Measurements from ENCODE around the gene CLECL1.
A peak's percentile ranks its signal among the peaks of the same experiment; 100 is the strongest.

Gene CLECL1

GRCh38 chr12:9732921-9733461 is at the start of gene CLECL1:
CLECL1 (minus strand) TSS chr12:9733097.
- Mint-ChIP-seq H3K27me3 (no peaks in the 10 kb centered on the region), H3K4me3 (peak within 1 kb of the TSS; percentile 75), H3K36me3 (ENCODE audit: insufficient read depth) (peaks cover 1% of the 10 kb centered on the region), H3K27ac (ENCODE audit: low read depth) (peak within 1 kb of the TSS; percentile 74), H3K9me3 (no peaks in the 10 kb centered on the region), H3K4me1 (peaks cover 23% of the 10 kb centered on the region)
- no peak for DNase-seq (ENCODE audit: low spot score in 2 of 2)
- ATAC-seq (replicated peaks; ENCODE audit: extremely low read depth, poor library complexity, severe bottlenecking) = peak; percentile 24

GRCh38 chr12:9781360-9781759 is 48.5 kb upstream of the CLECL1 start:
- peaks cover 41% of the 10 kb centered on the region for H3K4me1 Mint-ChIP-seq
- ATAC-seq (replicated peaks; ENCODE audit: extremely low read depth, poor library complexity, severe bottlenecking) (no peak), DNase-seq (ENCODE audit: low spot score in 2 of 2) (no peak)
- no peak overlapping the region for H3K27ac Mint-ChIP-seq (ENCODE audit: low read depth)
- no peaks in the 10 kb centered on the region for H3K9me3 Mint-ChIP-seq
- H3K36me3 Mint-ChIP-seq (ENCODE audit: insufficient read depth) = no peaks in the 10 kb centered on the region
- no peaks in the 10 kb centered on the region for H3K27me3 Mint-ChIP-seq
- H3K4me3 Mint-ChIP-seq = no peak overlapping the region

GRCh38 chr12:9779209-9779608 is 46.3 kb upstream of the CLECL1 start:
- H3K36me3 Mint-ChIP-seq (ENCODE audit: insufficient read depth) = no peaks in the 10 kb centered on the region
- no peak for ATAC-seq (replicated peaks; ENCODE audit: extremely low read depth, poor library complexity, severe bottlenecking)
- no peaks in the 10 kb centered on the region for H3K27me3 Mint-ChIP-seq
- no peak for DNase-seq (ENCODE audit: low spot score in 2 of 2)
- no peaks in the 10 kb centered on the region for H3K9me3 Mint-ChIP-seq
- H3K4me3 Mint-ChIP-seq = no peak overlapping the region
- peak overlapping the region; percentile 13 for H3K27ac Mint-ChIP-seq (ENCODE audit: low read depth)
- peaks cover 62% of the 10 kb centered on the region for H3K4me1 Mint-ChIP-seq

GRCh38 chr12:9776781-9777180 is 43.9 kb upstream of the CLECL1 start:
- Mint-ChIP-seq H3K9me3 (peaks cover 5% of the 10 kb centered on the region), H3K27ac (ENCODE audit: low read depth) (no peak overlapping the region)
- ATAC-seq (replicated peaks; ENCODE audit: extremely low read depth, poor library complexity, severe bottlenecking) = no peak

GRCh38 chr12:9773216-9773877 is 40.5 kb upstream of the CLECL1 start:
- Mint-ChIP-seq H3K27ac (ENCODE audit: low read depth) (peak overlapping the region; percentile 48), H3K9me3 (peaks cover 7% of the 10 kb centered on the region), H3K4me1 (peaks cover 77% of the 10 kb centered on the region), H3K36me3 (ENCODE audit: insufficient read depth) (peaks cover 2% of the 10 kb centered on the region), H3K4me3 (peak overlapping the region; percentile 10), H3K27me3 (no peaks in the 10 kb centered on the region)
- peak; percentile 52 for ATAC-seq (replicated peaks; ENCODE audit: extremely low read depth, poor library complexity, severe bottlenecking)
- DNase-seq (ENCODE audit: low spot score in 2 of 2) = no peak

More at GRCh38 chr12:9776781-9777180, 43.9 kb upstream of the CLECL1 start:
- no peak for DNase-seq (ENCODE audit: low spot score in 2 of 2)
- Mint-ChIP-seq H3K4me1 (peaks cover 78% of the 10 kb centered on the region), H3K27me3 (no peaks in the 10 kb centered on the region), H3K36me3 (ENCODE audit: insufficient read depth) (peaks cover 2% of the 10 kb centered on the region), H3K4me3 (no peak overlapping the region)

- H3K36me3 Mint-ChIP-seq (ENCODE audit: insufficient read depth) = peaks cover 48% of the 10 kb centered on the region
- H3K4me3 Mint-ChIP-seq = no peak overlapping the region
- peaks cover 68% of the 10 kb centered on the region for H3K4me1 Mint-ChIP-seq
- DNase-seq (ENCODE audit: low spot score in 2 of 2) (no peak), ATAC-seq (replicated peaks; ENCODE audit: extremely low read depth, poor library complexity, severe bottlenecking) (no peak)
- no peaks in the 10 kb centered on the region for H3K27me3 Mint-ChIP-seq
- H3K27ac Mint-ChIP-seq (ENCODE audit: low read depth) = peak overlapping the region; percentile 96
- no peaks in the 10 kb centered on the region for H3K9me3 Mint-ChIP-seq
Measured at GRCh38 chr12:9763025-9763424, 30.1 kb upstream of the CLECL1 start.

GRCh38 chr12:9762369-9762768 is 29.5 kb upstream of the CLECL1 start:
- no peak for DNase-seq (ENCODE audit: low spot score in 2 of 2)
- peaks cover 55% of the 10 kb centered on the region for H3K36me3 Mint-ChIP-seq (ENCODE audit: insufficient read depth)
- no peak for ATAC-seq (replicated peaks; ENCODE audit: extremely low read depth, poor library complexity, severe bottlenecking)
- H3K27me3 Mint-ChIP-seq = no peaks in the 10 kb centered on the region
- peak overlapping the region; percentile 93 for H3K4me3 Mint-ChIP-seq
- H3K4me1 Mint-ChIP-seq = peaks cover 71% of the 10 kb centered on the region
- H3K27ac Mint-ChIP-seq (ENCODE audit: low read depth) = peak overlapping the region; percentile 96
- H3K9me3 Mint-ChIP-seq = no peaks in the 10 kb centered on the region

GRCh38 chr12:9761419-9761781 is 28.5 kb upstream of the CLECL1 start:
- Mint-ChIP-seq H3K27ac (ENCODE audit: low read depth) (peak overlapping the region; percentile 96), H3K27me3 (no peaks in the 10 kb centered on the region), H3K4me1 (peaks cover 75% of the 10 kb centered on the region), H3K4me3 (peak overlapping the region; percentile 93), H3K36me3 (ENCODE audit: insufficient read depth) (peaks cover 63% of the 10 kb centered on the region), H3K9me3 (no peaks in the 10 kb centered on the region)
- ATAC-seq (replicated peaks; ENCODE audit: extremely low read depth, poor library complexity, severe bottlenecking) (peak; percentile 37), DNase-seq (ENCODE audit: low spot score in 2 of 2) (peak in 1 of 2 donors; percentile 33)

GRCh38 chr12:9760699-9761418 is 28.0 kb upstream of the CLECL1 start, which contains the start of gene CD69:
CD69 (minus strand) TSS chr12:9760901; CDS start chr12:9760820, 81 bp downstream.
- peak within 1 kb of the TSS; percentile 96 for H3K27ac Mint-ChIP-seq (ENCODE audit: low read depth)
- no peaks in the 10 kb centered on the region for H3K9me3 Mint-ChIP-seq
- ATAC-seq (replicated peaks; ENCODE audit: extremely low read depth, poor library complexity, severe bottlenecking) (peak; percentile 67), DNase-seq (ENCODE audit: low spot score in 2 of 2) (peak; percentile 66 to 88)
- peak within 1 kb of the TSS; percentile 93 for H3K4me3 Mint-ChIP-seq
- H3K27me3 Mint-ChIP-seq = no peaks in the 10 kb centered on the region
- peaks cover 80% of the 10 kb centered on the region for H3K4me1 Mint-ChIP-seq
- peaks cover 67% of the 10 kb centered on the region for H3K36me3 Mint-ChIP-seq (ENCODE audit: insufficient read depth)

GRCh38 chr12:9760120-9760519 is 27.2 kb upstream of the CLECL1 start:
- Mint-ChIP-seq H3K27ac (ENCODE audit: low read depth) (peak overlapping the region; percentile 96), H3K4me1 (peaks cover 80% of the 10 kb centered on the region)

GRCh38 chr12:9759694-9760093 is 26.8 kb upstream of the CLECL1 start:
- H3K4me1 Mint-ChIP-seq = peaks cover 81% of the 10 kb centered on the region
- H3K27ac Mint-ChIP-seq (ENCODE audit: low read depth) = peak overlapping the region; percentile 96
- no peak for ATAC-seq (replicated peaks; ENCODE audit: extremely low read depth, poor library complexity, severe bottlenecking)
- no peaks in the 10 kb centered on the region for H3K27me3 Mint-ChIP-seq
- peak overlapping the region; percentile 93 for H3K4me3 Mint-ChIP-seq
- no peaks in the 10 kb centered on the region for H3K9me3 Mint-ChIP-seq
- DNase-seq (ENCODE audit: low spot score in 2 of 2) = no peak
- peaks cover 70% of the 10 kb centered on the region for H3K36me3 Mint-ChIP-seq (ENCODE audit: insufficient read depth)

More at GRCh38 chr12:9760120-9760519, 27.2 kb upstream of the CLECL1 start:
- no peaks in the 10 kb centered on the region for H3K9me3 Mint-ChIP-seq
- H3K36me3 Mint-ChIP-seq (ENCODE audit: insufficient read depth) = peaks cover 70% of the 10 kb centered on the region
- H3K4me3 Mint-ChIP-seq = peak overlapping the region; percentile 93
- no peak for ATAC-seq (replicated peaks; ENCODE audit: extremely low read depth, poor library complexity, severe bottlenecking)
- no peaks in the 10 kb centered on the region for H3K27me3 Mint-ChIP-seq
- no peak for DNase-seq (ENCODE audit: low spot score in 2 of 2)

GRCh38 chr12:9758119-9758518 is 25.2 kb upstream of the CLECL1 start:
- DNase-seq (ENCODE audit: low spot score in 2 of 2) = no peak
- Mint-ChIP-seq H3K9me3 (no peaks in the 10 kb centered on the region), H3K4me3 (peak overlapping the region; percentile 93), H3K27me3 (no peaks in the 10 kb centered on the region), H3K27ac (ENCODE audit: low read depth) (peak overlapping the region; percentile 96), H3K4me1 (peaks cover 84% of the 10 kb centered on the region), H3K36me3 (ENCODE audit: insufficient read depth) (peaks cover 82% of the 10 kb centered on the region)
- ATAC-seq (replicated peaks; ENCODE audit: extremely low read depth, poor library complexity, severe bottlenecking) = no peak

Data from central memory CD8-positive, alpha-beta T cell (primary cell).